MM.1S (cell line): ENCODE measurements around the gene GPRC6A.
"Not testable (repeated sequence)": the region's sequence is repeated elsewhere in the genome, so short reads cannot be mapped to it uniquely, and the experiment has no call there.

Experiments used
- DNase-seq: peaks from one replicate; pipeline ENCODE4 v3.0.0-alpha.2; 2015
- H2AFZ ChIP-seq: fragments of 300-600 bp; sonication (generic); 2 replicates; pipeline ENCODE4 v1.6.0; 2016; ENCODE audit warnings: antibody characterized with exemption, low read length
- H3F3A ChIP-seq: fragments of 300-600 bp; sonication (generic); 2 replicates; pipeline ENCODE4 v1.6.1; 2016; ENCODE audit warnings: mild to moderate bottlenecking, antibody characterized with exemption, low read length, moderate library complexity, mixed read lengths; ENCODE audit not compliant: insufficient read depth
- H3K27ac ChIP-seq: fragments of 300-600 bp; sonication (generic); 2 replicates; pipeline ENCODE4 v1.5.1; 2016; ENCODE audit warnings: mild to moderate bottlenecking, low read length
- H3K27me3 ChIP-seq: fragments of 300-600 bp; sonication (generic); replicated peaks from 2 replicates; pipeline ENCODE4 v1.6.0; 2016; ENCODE audit warnings: low read length; ENCODE audit not compliant: insufficient read depth
- H3K36me3 ChIP-seq: fragments of 300-600 bp; sonication (generic); replicated peaks from 2 replicates; pipeline ENCODE4 v1.6.1; 2016; ENCODE audit warnings: mild to moderate bottlenecking, low read length, mixed read lengths; ENCODE audit not compliant: insufficient read depth
- H3K4me1 ChIP-seq: fragments of 300-600 bp; sonication (generic); 2 replicates; pipeline ENCODE4 v1.6.1; 2016; ENCODE audit warnings: low read length, mixed read lengths
- H3K4me2 ChIP-seq: fragments of 300-600 bp; sonication (generic); 2 replicates; pipeline ENCODE4 v1.6.0; 2016; ENCODE audit warnings: low read depth, low read length
- H3K4me3 ChIP-seq: fragments of 300-600 bp; sonication (generic); 2 replicates; pipeline ENCODE4 v1.5.1; 2016; ENCODE audit warnings: low read length, mixed read lengths
- H3K79me2 ChIP-seq: fragments of 300-600 bp; sonication (generic); 2 replicates; pipeline ENCODE4 v1.6.1; 2016; ENCODE audit warnings: mixed run types, low read length, mixed read lengths
- H3K9ac ChIP-seq: fragments of 300-600 bp; sonication (generic); 2 replicates; pipeline ENCODE4 v1.6.1; 2016; ENCODE audit warnings: low read length, mixed read lengths
- H3K9me2 ChIP-seq: fragments of 300-600 bp; sonication (generic); replicated peaks from 2 replicates; pipeline ENCODE4 v1.6.1; 2016; ENCODE audit warnings: mild to moderate bottlenecking, low read length, mixed read lengths; ENCODE audit not compliant: insufficient read depth
- H3K9me3 ChIP-seq: fragments of 300-600 bp; sonication (generic); replicated peaks from 2 replicates; pipeline ENCODE4 v1.6.1; 2016; ENCODE audit warnings: mild to moderate bottlenecking, low read length, mixed read lengths; ENCODE audit not compliant: insufficient read depth
- H4K20me1 ChIP-seq: fragments of 300-600 bp; sonication (generic); 2 replicates; pipeline ENCODE4 v1.6.1; 2016; ENCODE audit warnings: mild to moderate bottlenecking, low read length, moderate library complexity, mixed read lengths; ENCODE audit not compliant: insufficient read depth
- CTCF ChIP-seq: fragments of 300-600 bp; sonication (generic); IDR thresholded peaks from 2 replicates; pipeline ENCODE4 v1.5.1; 2016; ENCODE audit warnings: antibody characterized with exemption, low read length, mixed read lengths
- EZH2 ChIP-seq: fragments of 300-600 bp; sonication (generic); optimal IDR thresholded peaks from 2 replicates; pipeline ENCODE3; 2017; ENCODE audit warnings: low read depth, mild to moderate bottlenecking, antibody characterized with exemption, low read length, mixed read lengths
- EZH2phosphoT487 ChIP-seq: fragments of 300-600 bp; sonication (generic); IDR thresholded peaks from 2 replicates; pipeline ENCODE4 v1.6.1; 2018; ENCODE audit warnings: antibody characterized with exemption, low read length

Gene GPRC6A

GRCh38 chr6:116842459-116842858 is 13.6 kb upstream of the GPRC6A start:
- no peaks in the 10 kb centered on the region for H3K9me3 ChIP-seq
- no peak overlapping the region for H3K4me3 ChIP-seq
- H3K79me2 ChIP-seq, result no peaks in the 10 kb centered on the region
- no peaks in the 10 kb centered on the region for H3K9me2 ChIP-seq
- no peak overlapping the region for H3K9ac ChIP-seq
- no peaks in the 10 kb centered on the region for H3K4me1 ChIP-seq
- DNase-seq, result no peak
- TF ChIP-seq CTCF (no peak), EZH2phosphoT487 (no peak), EZH2 (no peak)
- H3K4me2 ChIP-seq, result no peak overlapping the region
- H2AFZ ChIP-seq, result no peak overlapping the region
- H4K20me1 ChIP-seq, result no peaks in the 10 kb centered on the region
- no peak overlapping the region for H3K27ac ChIP-seq
- H3F3A ChIP-seq, result no peaks in the 10 kb centered on the region
- H3K27me3 ChIP-seq, result no peaks in the 10 kb centered on the region
- no peaks in the 10 kb centered on the region for H3K36me3 ChIP-seq

- Histone ChIP-seq H3K27me3 (no peaks in the 10 kb centered on the region), H2AFZ (no peak overlapping the region), H3K27ac (no peak overlapping the region), H3K4me2 (no peak overlapping the region), H3K9ac (no peak overlapping the region), H4K20me1 (no peaks in the 10 kb centered on the region), H3F3A (no peaks in the 10 kb centered on the region), H3K4me1 (no peaks in the 10 kb centered on the region), H3K79me2 (no peaks in the 10 kb centered on the region), H3K4me3 (no peak overlapping the region), H3K36me3 (no peaks in the 10 kb centered on the region), H3K9me2 (no peaks in the 10 kb centered on the region), H3K9me3 (no peaks in the 10 kb centered on the region)
- no peak for DNase-seq
- TF ChIP-seq EZH2, result no peak
- TF ChIP-seq EZH2phosphoT487, result no peak
- no peak for TF ChIP-seq CTCF
Measured at GRCh38 chr6:116840091-116840490, 11.2 kb upstream of the GPRC6A start.

GRCh38 chr6:116836606-116837342 is 7.9 kb upstream of the GPRC6A start:
- Histone ChIP-seq H3K4me2 (no peak overlapping the region), H3K27me3 (no peaks in the 10 kb centered on the region), H3K4me3 (no peak overlapping the region), H3K9me3 (no peaks in the 10 kb centered on the region), H3K79me2 (no peaks in the 10 kb centered on the region), H3K27ac (no peak overlapping the region), H3K36me3 (no peaks in the 10 kb centered on the region), H4K20me1 (no peaks in the 10 kb centered on the region), H3K9ac (no peak overlapping the region), H3F3A (no peaks in the 10 kb centered on the region), H2AFZ (no peak overlapping the region), H3K9me2 (no peaks in the 10 kb centered on the region), H3K4me1 (no peaks in the 10 kb centered on the region)
- TF ChIP-seq EZH2, result no peak
- no peak for TF ChIP-seq CTCF
- no peak for DNase-seq

GRCh38 chr6:116834526-116834925 is 5.6 kb upstream of the GPRC6A start:
- H3K4me1 ChIP-seq, H3K4me2 ChIP-seq, H4K20me1 ChIP-seq, H2AFZ ChIP-seq, H3K9me2 ChIP-seq, H3K27ac ChIP-seq, H3K27me3 ChIP-seq, DNase-seq, H3K9ac ChIP-seq, H3K79me2 ChIP-seq, H3F3A ChIP-seq, H3K36me3 ChIP-seq, H3K4me3 ChIP-seq, H3K9me3 ChIP-seq: not testable (repeated sequence)
